GM12865 (cell line): Measurements from ENCODE around the gene OR10P1.

Source experiments
- DNase-seq: peaks from one replicate; pipeline ENCODE4 v3.0.0; 2010; ENCODE audit warnings: low read depth
- H3K4me3 ChIP-seq: 2 replicates; pipeline ENCODE4 v1.5.1; 2011; ENCODE audit warnings: mild to moderate bottlenecking, low read depth, low read length, control low read depth
- TF ChIP-seq, protein P1 (sequence below): IDR thresholded peaks from 2 replicates; pipeline ENCODE4 v1.5.1; 2011; ENCODE audit warnings: low read length, control low read depth, low read depth, inconsistent platforms; ENCODE audit not compliant: insufficient read depth; ENCODE audit errors: missing control alignments

OR10P1 gene

DNA sequence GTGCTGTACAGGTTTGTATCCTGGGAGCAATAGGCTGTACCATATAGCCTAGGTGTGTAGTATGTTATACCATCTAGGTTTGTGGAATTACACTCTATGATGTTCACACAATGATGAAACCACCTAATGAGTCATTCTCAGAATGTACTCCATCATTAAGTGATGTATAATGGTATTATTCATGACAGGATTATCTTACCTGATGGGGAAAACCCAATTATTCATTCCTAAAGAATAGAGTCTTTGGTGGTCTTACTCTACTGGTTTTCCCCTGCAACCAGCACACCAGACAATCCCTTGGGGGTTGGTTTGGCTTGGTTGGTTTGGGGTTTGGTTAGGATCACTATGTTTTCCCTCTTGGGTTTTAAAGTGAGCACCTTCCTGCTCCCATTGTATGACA is 12.6 kb upstream of the OR10P1 start:
- peak; percentile 60 for DNase-seq
- no peak overlapping the region for H3K4me3 ChIP-seq
- TF ChIP-seq, protein P1, sequence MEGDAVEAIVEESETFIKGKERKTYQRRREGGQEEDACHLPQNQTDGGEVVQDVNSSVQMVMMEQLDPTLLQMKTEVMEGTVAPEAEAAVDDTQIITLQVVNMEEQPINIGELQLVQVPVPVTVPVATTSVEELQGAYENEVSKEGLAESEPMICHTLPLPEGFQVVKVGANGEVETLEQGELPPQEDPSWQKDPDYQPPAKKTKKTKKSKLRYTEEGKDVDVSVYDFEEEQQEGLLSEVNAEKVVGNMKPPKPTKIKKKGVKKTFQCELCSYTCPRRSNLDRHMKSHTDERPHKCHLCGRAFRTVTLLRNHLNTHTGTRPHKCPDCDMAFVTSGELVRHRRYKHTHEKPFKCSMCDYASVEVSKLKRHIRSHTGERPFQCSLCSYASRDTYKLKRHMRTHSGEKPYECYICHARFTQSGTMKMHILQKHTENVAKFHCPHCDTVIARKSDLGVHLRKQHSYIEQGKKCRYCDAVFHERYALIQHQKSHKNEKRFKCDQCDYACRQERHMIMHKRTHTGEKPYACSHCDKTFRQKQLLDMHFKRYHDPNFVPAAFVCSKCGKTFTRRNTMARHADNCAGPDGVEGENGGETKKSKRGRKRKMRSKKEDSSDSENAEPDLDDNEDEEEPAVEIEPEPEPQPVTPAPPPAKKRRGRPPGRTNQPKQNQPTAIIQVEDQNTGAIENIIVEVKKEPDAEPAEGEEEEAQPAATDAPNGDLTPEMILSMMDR, result no peak

GRCh38 chr12:55626154-55626553 is 10.5 kb upstream of the OR10P1 start:
- DNase-seq, result no peak
- no peak overlapping the region for H3K4me3 ChIP-seq
- TF ChIP-seq, protein P1, result no peak

GRCh38 chr12:55629058-55629841 is 7.4 kb upstream of the OR10P1 start:
- no peak overlapping the region for H3K4me3 ChIP-seq
- DNase-seq, result no peak
- TF ChIP-seq, protein P1, result no peak

GRCh38 chr12:55631056-55631455 is 5.6 kb upstream of the OR10P1 start:
- no peak for DNase-seq
- no peak overlapping the region for H3K4me3 ChIP-seq
- TF ChIP-seq, protein P1, result no peak

DNA sequence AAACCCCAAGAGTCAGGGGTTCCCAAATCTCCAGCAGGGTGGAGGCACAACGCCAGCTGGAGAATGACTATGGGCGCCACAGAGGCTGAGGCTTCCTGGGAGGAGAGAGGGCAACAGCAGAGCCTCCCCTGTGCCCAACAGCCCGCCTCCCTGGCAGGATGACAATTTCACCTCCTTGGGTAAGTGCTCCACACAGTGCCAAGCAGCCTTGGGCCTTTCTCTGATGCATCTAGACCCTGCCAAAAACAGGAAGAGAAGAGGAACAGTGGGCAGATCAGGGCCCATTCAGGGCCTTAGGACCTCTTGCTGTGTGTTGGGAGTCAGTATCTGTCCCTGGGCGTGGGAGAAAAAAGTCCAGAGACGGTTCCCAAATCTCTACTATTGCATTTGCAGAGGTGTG is 5.0 kb upstream of the OR10P1 start:
- TF ChIP-seq, protein P1, result no peak
- no peak overlapping the region for H3K4me3 ChIP-seq
- no peak for DNase-seq

- H3K4me3 ChIP-seq, result no peak overlapping the region
- TF ChIP-seq, protein P1, result no peak
- no peak for DNase-seq
These were observed 3.5 kb upstream of the OR10P1 start for GRCh38 chr12:55633151-55633550.
